IPS-NIHi11 (cell line): ENCODE results near the gene SELENON.

Experiments
- DNase-seq: peaks from one replicate; pipeline ENCODE4 v3.0.0; 2012; ENCODE audit warnings: mixed read lengths, low spot score

The SELENON gene, protein sequence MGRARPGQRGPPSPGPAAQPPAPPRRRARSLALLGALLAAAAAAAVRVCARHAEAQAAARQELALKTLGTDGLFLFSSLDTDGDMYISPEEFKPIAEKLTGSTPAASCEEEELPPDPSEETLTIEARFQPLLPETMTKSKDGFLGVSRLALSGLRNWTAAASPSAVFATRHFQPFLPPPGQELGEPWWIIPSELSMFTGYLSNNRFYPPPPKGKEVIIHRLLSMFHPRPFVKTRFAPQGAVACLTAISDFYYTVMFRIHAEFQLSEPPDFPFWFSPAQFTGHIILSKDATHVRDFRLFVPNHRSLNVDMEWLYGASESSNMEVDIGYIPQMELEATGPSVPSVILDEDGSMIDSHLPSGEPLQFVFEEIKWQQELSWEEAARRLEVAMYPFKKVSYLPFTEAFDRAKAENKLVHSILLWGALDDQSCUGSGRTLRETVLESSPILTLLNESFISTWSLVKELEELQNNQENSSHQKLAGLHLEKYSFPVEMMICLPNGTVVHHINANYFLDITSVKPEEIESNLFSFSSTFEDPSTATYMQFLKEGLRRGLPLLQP

DNA sequence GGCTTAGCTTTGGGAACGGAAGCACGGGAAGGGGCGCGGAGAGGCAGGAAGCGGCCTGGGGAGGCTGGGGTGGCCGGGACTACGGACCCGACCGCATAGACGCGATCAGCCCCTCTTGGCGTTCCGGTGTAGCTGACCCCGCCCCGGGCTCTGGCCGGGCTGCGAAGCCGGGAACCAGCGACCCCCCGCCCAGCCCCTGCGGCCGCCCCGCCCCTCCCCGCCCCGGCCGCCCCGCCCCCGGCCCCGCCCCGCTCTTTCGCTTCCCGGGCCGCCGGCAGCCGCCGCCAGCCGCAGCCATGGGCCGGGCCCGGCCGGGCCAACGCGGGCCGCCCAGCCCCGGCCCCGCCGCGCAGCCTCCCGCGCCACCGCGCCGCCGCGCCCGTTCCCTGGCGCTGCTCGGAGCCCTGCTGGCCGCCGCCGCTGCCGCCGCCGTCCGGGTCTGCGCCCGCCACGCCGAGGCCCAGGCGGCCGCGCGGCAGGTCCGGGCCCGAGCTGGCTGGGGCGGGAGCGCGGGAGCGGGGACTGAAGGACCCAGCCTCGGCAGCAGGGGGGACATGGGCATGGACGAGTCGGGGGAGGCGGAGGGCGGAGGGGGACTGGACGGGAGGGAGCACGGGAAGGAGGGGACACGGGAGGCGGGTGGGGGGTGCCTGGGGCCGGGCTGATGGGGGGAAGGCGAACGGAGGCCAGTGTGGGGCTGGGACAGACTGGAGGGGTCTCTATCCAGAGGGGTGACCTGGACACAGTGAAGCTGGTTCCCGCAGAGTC, at the start of gene SELENON:
TSS of gene SELENON (plus strand) at position 259 of the 768 bp plus-strand sequence. CDS start at position 297, 38 bp downstream.
- peak; percentile 94 for DNase-seq

DNA sequence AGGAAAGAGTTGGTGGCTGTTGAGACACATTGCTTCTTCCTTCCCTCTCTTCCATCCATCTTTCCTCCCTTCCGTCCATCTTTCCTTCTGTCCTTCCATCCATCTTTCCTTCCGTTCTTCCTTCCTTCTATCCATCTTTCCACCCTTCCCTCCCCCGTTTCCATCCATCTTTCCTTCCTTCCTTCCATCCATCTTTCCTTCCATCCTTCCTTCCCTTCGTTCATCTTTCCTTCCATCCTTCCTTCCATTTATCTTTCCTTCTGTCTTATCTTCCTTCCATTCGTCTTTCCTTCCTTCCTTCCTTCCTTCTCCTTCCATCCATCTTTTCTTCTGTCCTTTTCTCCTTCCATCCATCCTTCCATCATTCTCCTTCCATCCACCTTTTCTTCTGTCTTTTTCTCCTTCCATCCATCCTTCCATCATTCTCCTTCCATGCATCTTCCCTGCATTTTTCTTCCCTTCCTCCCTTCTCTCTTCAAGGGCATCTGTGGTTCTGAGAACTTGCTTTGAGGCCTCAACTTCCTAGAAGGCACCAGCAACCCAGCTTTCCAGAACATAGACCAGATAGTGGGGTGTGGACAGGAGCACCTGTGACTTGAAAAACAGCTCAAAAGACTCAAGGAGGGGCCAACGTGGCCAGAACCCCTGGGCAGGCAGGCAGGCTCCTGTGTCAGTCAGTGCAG, 48.9 kb upstream of the SELENON start:
- no peak for DNase-seq

DNA sequence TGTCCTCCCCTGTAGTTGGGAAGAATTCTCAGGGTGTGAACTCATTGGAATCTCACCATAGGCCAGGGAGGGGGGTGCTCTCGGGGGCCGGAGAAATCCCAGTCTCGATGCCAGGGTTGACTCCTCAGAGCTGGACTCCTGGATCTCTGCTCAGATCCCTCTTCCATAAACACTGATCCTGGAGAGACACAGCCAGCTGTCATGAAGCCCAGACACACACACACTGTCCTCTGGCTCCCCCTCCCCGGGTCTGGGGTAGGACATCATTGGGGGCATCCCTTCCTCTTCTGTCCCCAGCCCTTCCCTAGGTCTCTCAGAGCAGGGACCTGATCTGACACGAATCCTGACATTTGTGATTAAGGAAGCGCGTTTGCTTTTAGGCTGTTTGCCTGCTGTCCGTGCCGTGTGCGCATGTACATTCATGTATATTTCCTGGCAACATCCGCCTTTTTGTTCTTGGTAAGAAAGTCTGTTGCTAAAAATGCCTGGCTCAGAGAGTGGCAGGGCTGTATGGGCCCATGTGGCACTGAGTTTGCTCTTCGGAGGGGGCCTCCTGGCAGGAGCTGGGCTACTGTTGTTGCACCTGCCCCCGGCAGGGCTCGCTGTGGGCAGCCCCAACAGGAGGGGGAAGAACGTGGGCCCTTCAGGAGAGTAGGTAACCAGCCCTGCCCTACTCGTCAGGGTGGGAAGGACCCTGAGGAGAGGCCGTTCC, 45.4 kb upstream of the SELENON start:
- DNase-seq, result no peak

DNA sequence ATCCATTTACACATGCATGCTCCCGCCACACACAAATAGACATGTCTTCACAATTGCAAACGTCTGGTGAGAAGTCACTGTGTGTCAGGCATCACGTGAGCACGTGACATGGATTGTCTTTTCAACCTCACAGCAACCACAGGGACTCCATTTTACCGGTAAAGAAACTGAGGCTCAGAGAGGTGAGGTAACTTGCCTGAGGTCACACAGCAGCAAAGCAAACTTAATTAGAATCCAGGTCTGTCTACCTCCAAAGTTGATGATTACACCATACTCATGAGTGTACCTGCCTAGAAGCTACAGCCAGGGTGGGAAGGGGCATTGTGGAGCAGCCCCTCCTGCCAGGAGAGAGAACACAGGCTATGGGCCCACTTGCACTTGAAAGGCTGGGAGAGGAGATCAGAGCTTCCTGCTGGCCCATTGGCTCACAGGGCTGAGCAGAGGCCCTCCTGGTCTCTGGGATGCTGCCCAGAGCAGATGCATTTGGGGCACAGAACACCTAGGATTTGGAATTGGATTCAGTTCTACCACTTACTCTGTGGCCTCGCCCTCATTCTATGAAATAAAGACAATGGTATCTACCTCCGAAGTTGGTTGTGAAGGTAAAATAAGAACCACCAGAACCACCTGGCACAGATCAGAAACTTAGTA, 44.4 kb upstream of the SELENON start:
- DNase-seq, result no peak

DNA sequence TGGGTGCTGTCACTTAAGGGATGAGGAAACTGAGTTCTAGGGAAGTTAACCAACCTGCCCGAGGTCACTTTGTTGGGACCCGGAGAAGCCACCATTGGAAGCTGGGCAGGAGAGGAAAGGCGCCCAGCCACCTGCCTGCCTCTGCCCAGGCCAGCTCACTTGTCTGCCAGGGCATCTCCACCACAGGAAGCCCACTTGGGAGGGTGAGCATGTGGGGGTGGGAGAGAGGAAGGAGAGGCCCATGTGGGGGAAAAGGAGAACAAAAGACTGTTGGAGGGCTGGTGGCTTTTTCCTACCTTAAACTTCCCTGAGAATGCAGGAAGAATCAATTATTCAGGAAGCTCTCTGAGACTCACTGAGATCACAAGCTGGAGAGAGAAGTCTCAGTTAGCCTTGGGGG, 43.8 kb upstream of the SELENON start:
- DNase-seq, result no peak

DNA sequence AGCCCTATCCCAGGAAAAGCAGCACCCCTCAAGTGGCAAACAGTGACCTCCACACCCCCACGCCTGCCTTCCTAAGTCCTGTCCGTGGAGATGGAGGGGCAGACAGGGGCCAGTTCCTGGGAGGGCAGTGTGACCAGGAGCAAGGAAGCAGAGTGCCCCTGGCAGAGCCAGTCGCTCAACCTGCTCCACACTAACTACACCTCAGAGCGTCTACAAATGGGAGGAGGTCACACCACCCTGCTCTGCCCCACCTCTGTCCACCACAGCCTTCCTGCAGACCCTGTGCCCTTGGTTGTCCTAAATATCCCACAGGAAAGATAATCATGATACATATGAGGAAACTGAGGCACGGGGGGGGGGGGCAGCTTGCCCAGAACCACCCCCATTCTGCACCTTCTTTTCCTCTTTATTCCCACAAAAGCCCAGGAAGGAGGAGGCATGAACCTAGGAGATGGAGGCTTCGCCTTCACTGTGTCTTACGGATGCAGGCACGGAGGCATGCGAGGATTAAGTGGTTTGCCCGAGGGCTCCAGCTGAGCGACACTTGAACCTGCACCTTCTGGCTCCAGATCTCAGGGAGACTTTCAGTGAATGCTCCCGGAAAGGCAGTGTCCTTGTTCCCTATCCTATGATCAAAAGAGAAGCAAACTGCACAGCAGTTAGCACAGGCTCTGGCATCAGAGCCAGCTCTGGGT, 42.7 kb upstream of the SELENON start:
- no peak for DNase-seq

DNA sequence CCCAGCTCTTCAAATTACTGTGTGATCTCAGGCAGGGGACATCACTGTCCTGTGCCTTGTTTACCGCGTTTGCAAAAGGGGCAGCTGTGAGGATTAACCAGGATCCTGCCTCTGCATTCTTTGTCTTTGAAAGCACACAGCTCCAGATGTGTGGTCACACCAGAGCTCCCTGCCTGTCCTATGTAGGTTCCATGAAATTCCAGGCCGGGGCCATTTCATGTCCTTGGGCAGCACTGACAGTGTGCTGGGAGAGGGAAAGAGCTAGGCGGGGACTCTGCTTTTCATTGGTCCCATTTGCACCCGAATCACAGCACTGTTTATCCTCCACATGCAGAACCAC, 42.2 kb upstream of the SELENON start:
- no peak for DNase-seq

DNA sequence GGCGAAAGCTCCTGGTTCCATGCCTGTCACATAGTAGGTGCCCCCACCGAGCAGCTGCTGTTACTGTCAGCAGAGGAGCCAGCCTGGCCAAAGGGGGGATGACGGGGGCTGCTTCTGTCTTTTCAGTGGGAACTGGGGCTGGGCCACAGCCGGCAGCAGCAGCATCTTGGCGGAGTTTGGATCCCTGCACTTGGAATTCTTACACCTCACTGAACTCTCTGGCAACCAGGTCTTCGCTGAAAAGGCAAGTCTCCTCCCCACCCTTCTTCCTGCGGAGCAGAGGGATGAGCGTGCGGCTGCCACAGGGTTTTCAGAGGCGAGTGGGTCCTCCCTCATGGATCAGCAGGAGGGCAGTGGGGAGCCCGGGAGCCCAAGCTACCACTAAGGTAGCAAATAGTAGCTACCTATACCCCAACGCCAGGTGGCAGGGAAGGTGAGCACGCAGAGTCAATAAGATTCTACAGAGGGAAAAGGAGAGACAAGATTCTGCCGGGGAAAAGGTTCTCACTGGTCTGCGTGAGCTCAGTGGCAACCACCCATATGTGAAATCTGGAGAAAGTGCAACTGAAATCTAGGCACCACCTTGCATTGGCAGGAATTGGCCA, 41.4 kb upstream of the SELENON start:
- no peak for DNase-seq

DNA sequence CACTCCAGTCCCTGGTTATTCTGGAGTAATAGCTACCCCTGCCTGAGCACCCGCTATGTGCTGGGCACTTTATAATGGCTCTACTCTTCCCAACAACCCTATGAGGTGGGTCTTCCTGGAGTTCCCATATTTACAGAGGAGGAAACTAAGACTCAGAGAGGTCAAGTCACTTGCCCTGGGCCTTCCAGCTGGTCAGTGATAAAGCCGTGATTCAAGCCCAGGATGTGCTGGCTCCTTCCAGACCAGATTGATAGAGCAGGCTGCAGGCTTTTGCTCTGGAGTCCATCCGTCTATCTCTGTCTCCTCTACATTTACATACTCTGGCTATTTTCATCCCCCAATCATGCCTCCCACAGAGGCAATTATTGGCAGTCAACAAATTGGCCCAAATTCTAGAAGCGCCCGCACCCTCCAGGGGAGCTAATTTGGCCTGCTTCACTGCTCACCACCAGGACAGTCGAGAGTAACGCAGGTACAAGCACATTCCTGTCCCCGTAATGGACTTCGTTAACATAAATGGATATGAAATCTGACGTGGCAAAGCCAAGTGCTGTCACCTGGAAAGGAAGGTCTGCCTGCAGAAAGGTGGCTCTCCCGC, 39.8 kb upstream of the SELENON start:
- DNase-seq, result no peak

DNA sequence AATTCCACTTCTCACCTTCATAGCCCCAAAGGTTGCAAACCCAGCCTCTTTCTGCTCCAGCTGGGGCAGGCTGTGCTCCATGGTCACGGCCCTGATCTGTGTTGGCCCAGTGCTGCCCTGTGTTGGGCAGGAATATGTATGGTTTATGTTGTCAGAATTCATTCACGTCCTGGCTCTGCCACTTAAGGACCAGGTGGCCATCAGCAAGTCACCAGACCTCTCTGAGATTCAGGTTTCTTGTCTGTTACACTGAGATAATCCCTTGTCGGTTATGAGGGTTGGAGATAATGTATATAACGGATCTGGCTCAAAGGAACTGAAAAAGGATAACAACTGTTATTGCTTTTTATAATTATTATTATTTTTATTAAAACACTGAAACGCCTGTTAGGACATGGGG, 39.1 kb upstream of the SELENON start:
- DNase-seq, result no peak

DNA sequence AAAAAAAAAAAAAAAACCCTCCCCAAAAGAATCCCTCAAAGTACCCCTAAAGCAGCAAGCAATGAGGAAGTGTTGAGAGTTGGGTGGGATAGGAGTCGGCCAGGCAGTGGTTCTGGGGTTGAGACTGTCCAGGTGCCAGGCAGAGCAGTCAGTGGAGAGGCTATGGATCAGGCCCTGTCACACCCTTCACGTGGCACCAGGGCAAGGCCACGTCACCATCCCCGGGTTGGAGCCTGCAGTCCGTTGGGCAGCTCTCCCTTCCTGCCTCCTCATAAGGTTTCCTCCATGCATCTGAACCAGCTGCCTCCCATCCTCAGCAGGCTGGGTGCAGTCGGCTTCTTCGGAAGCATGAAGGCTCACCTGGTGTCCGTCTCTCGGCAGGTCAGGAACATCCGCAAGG, 36.5 kb upstream of the SELENON start:
- no peak for DNase-seq

DNA sequence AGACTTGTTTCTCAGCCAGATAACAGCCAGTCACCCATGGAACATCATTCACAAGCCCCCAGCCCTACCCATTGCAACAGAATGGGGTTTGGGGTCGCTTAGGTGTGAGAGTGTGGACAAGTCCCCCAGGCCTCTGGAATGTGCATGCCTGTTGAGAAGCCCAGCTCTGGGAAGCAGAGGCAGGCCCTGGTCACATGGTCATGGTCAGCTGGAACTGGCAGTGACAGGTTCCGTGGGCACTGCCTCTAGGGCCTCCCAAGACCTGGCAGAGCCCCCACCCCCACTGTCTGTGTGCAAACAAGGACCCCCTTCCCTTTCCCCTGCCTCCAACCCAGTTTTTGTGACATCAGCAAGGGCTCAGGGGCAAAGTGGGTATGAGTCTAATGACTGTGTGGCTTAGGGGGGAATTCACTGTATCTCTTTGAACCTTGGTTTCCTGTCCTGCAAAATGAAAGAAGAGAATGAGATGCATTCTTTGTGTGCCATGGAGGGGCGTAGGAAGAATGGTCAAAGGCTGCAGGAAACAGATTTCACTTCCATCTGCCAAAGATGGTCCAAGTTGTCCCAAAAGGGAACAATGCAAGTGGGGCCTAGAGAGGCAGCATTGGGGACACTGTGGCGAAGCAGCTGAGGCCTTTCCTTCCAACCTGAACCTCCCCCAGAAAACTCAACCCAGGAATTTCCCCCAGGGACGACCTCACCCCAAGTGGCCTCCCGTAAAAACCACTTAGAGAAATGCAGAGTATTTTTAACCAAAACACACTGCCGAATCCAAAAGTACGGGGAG, 34.7 kb upstream of the SELENON start:
- no peak for DNase-seq

DNA sequence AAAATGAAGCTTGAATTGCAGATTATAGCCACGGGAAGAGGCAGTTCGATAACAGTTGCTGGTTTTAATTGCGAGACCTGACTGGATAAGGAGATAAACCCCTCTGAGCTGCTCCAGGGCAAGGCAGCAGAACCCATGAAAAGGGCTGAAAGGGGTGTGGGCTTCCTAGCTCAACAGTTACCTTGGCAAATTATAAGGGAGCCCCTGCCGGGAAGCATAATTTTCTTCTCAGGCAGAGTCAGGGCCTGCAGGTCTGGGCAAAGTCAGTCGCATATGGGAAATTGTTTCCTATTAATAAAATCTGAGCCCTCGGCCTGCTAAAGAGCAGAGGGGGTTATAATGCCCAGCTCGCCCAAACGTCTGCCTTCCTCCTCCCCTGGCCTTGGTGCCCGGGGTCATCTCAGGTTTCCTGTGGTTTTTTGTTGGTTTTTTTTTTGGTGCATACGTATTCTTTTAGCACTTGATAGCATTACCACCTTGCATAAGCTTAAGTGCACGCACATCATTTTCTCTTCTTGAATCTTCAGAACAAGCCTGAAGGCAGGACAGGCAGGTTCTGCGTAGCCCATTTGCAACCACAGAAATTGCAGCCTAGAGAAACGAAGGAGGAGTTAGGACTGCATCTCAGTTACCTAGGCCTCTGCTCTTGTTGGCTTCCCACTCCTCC, 33.9 kb upstream of the SELENON start:
- no peak for DNase-seq

DNA sequence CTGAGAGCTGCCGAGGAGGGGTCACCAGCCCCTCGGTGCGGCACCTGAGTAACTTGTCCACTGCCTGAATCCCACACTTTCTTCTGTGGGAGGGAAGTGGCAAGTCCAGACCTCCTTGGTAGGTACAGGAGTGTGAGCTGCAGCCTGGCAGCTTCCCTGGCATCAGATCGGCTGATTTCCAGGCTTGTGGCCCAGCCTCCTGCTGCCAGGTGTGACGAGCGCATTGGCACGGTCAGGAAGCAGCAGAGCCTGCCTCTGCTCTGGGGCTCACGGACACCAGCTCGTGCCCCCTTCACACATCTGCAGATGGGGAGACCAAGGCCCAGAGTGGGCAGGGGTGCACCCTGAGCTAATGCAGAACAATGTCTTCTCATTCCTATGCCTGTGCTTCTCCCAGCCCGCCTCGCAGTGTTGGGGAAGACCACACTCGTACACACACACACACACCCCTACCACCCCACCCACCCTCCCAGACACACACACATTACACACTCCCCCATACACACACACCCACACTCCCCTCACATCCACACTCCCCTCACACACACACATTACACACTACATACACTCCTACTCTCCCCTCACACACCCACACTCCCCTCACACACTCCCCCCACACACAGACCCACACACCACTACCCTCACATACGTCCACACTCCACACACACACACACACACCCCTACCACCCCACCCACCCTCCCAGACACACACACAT, 33.1 kb upstream of the SELENON start:
- DNase-seq, result no peak

DNA sequence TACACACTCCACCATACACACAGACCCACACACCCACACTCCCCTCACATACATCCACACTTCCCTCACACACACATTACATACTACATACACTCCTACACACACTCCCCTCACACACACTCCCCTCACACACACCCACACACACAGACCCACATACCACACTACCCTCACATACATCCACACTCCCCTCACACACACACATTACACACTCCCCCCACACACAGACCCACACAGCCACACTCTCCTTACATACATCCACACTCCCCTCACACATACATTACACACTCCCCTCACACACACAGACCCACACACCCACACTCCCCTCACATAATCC, 32.6 kb upstream of the SELENON start:
- no peak for DNase-seq

DNA sequence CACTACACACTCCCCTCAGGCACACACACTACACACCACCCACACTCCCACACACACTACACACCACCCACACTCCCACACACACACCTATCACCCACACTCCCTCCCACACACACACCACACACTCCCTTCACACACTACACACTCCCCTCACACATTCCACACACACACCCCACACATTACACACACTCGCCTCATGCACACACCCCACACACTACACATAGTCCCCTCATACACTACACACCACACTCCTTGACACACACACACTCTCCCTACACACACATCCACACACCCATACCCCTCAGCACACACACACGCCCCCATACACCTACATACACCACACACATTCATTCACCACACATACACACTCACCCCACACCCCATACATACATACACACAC, 31.0 kb upstream of the SELENON start:
- DNase-seq, result no peak

DNA sequence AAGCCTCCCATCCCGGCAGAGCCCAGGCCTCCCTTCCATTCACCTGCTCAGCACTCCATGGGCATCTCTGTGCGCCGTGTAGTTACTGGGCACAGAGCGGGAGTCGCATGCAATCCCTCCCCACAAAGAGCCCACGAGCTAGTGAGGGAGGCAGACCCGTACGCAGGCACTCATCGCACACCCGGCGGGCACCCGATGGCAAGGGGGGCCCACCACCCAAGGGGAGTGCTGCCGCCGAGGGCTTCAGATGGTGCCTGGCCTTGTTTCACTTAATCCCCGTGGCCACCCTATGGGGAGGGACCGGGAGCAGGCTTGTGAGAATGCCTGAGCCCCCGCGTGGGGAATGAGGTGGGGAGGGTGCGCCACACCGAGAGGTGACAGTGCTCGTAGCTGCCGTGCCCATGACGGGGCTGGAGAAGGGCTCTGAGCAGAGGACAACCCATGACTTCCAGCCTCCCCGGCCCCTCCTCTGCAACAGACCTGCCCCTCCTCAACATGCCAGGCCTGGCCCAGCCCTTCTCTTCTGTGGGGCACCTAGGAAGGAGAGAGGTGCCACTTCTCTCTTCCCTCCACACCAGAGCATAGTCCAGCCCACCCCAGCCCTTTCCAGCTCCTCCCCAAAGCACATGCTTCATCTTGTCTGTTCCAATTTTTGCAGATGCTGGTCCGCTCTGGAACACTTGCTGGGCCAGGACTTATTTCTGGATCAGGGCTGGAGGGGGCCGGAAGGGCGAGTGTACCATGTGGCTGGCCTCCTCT, 30.2 kb upstream of the SELENON start:
- DNase-seq, result peak; percentile 17
